GM12878 (cell line): ENCODE data around the gene DENND1A. TPM values are rescaled to one million over a fixed set of nuclear protein-coding genes. Genes with fewer than 3 reads are reported as not detected.

ENCODE experiments used
- ATAC-seq: fragments of 200-7000 bp; cut with Tn5 transposase; 3 replicates; pipeline ENCODE4 v1.9.1; 2020; ENCODE audit warnings: mild to moderate bottlenecking, moderate library complexity
- BruUV-seq: library from RNA; stranded (reverse); fragments of 400-500 nt; replicated peaks from 2 replicates; lab custom pipeline; 2021; lab: Mats Ljungman, UMichigan
- CTCF ChIA-PET: fragments of 300-600 bp; sonication (Branson Sonifier 250); formaldehyde crosslinking; extraction: SDS; loops from one replicate; lab custom pipeline; 2021; ENCODE audit warnings: inconsistent platforms; lab: Yijun Ruan, JAX
- POLR2A ChIA-PET: fragments of 350-600 bp; formaldehyde crosslinking; extraction: SDS; loops from one replicate; lab custom pipeline; 2021; ENCODE audit warnings: inconsistent platforms; lab: Charles Lee
- RAD21 ChIA-PET: fragments of 300-600 bp; sonication (Branson Sonifier 250); formaldehyde crosslinking; loops from one replicate; lab custom pipeline; 2023; ENCODE audit warnings: antibody characterized with exemption; ENCODE audit not compliant: unreplicated experiment; lab: Charles Lee
- SMC1A ChIA-PET: fragments of 300-600 bp; sonication (Branson Sonifier 250); formaldehyde crosslinking; loops from one replicate; lab custom pipeline; 2023; ENCODE audit not compliant: unreplicated experiment, uncharacterized antibody; lab: Charles Lee
- DNase-seq: peaks from one replicate; pipeline ENCODE4 v3.0.0-alpha.2; 2011; ENCODE audit warnings: low read depth, low spot score
- FAIRE-seq: peaks from 3 replicates; lab custom pipeline; 2011; peaks lifted over from hg19 to GRCh38; lab: Jason Lieb, UNC
- H2AFZ ChIP-seq: 2 replicates; pipeline ENCODE4 v1.6.0; 2011; ENCODE audit warnings: low read depth, low read length, control low read depth; ENCODE audit not compliant: control insufficient read depth
- H3K27ac ChIP-seq: 2 replicates; pipeline ENCODE4 v1.5.1; 2011; ENCODE audit warnings: control low read depth; ENCODE audit not compliant: control insufficient read depth, insufficient read depth
- H3K27me3 ChIP-seq, 2 experiments: replicated peaks in 1 of 2; 2 replicates each; pipeline versions ENCODE4 v1.6.0 to v1.6.1; 2011; ENCODE audit warnings: low read length in 1 of 2; ENCODE audit not compliant: control insufficient read depth in 2 of 2, insufficient read depth in 2 of 2
- H3K36me3 ChIP-seq, 2 experiments: 2 replicates each; pipeline ENCODE4 v1.5.1; 2011; ENCODE audit warnings: low read length in 1 of 2; ENCODE audit not compliant: control insufficient read depth in 2 of 2, insufficient read depth in 2 of 2
- H3K4me1 ChIP-seq: 2 replicates; pipeline ENCODE4 v1.6.1; 2011; ENCODE audit warnings: mild to moderate bottlenecking, low read length, moderate library complexity, mixed read lengths; ENCODE audit not compliant: control insufficient read depth, insufficient read depth
- H3K4me2 ChIP-seq: 2 replicates; pipeline ENCODE4 v1.6.0; 2011; ENCODE audit warnings: control low read depth; ENCODE audit not compliant: control insufficient read depth, insufficient read depth
- H3K4me3 ChIP-seq: fragments of 200-600 bp; sonication (generic); 2 replicates; pipeline ENCODE4 v1.5.1; 2016
- H3K79me2 ChIP-seq: 2 replicates; pipeline ENCODE4 v1.6.0; 2011; ENCODE audit warnings: low read length; ENCODE audit not compliant: control insufficient read depth, insufficient read depth
- H3K9ac ChIP-seq: 2 replicates; pipeline ENCODE4 v1.8.0; 2011; ENCODE audit warnings: low read length, control low read depth, mixed read lengths; ENCODE audit not compliant: control insufficient read depth, insufficient read depth
- H3K9me3 ChIP-seq: replicated peaks from 3 replicates; pipeline ENCODE4 v1.5.1; 2011; ENCODE audit warnings: mild to moderate bottlenecking, low read length; ENCODE audit not compliant: control insufficient read depth, insufficient read depth
- H4K20me1 ChIP-seq: 2 replicates; pipeline ENCODE4 v1.6.0; 2011; ENCODE audit not compliant: control insufficient read depth, insufficient read depth
- ATF3 ChIP-seq: IDR thresholded peaks from 2 replicates; pipeline ENCODE4 v1.6.1; 2011; ENCODE audit warnings: low read depth, mild to moderate bottlenecking, low read length, moderate library complexity, borderline replicate concordance; ENCODE audit errors: extremely low read depth
- EZH2 ChIP-seq: IDR thresholded peaks from 2 replicates; pipeline ENCODE4 v1.6.1; 2012; ENCODE audit warnings: low read depth, mild to moderate bottlenecking, control low read depth, inconsistent platforms, low read length, borderline replicate concordance; ENCODE audit not compliant: control insufficient read depth
- FOS ChIP-seq: IDR thresholded peaks from 3 replicates; pipeline ENCODE4 v1.6.1; 2011; ENCODE audit warnings: borderline replicate concordance; ENCODE audit not compliant: insufficient read length; ENCODE audit errors: extremely low read depth
- FOXK2 ChIP-seq: fragments of 450-650 bp; IDR thresholded peaks from 2 replicates; pipeline ENCODE4 v1.6.1; 2017; ENCODE audit warnings: mild to moderate bottlenecking, moderate library complexity
- IRF3 ChIP-seq: fragments of 450-650 bp; IDR thresholded peaks from 2 replicates; pipeline ENCODE4 v1.6.1; 2014; ENCODE audit warnings: mild to moderate bottlenecking
- KLF5 ChIP-seq: fragments of 450-650 bp; IDR thresholded peaks from 2 replicates; pipeline ENCODE4 v1.6.1; 2014; ENCODE audit warnings: mild to moderate bottlenecking; ENCODE audit not compliant: partially characterized antibody
- NBN ChIP-seq: fragments of 450-650 bp; IDR thresholded peaks from 2 replicates; pipeline ENCODE4 v1.6.1; 2016
- NFYB ChIP-seq: IDR thresholded peaks from 2 replicates; pipeline ENCODE4 v1.6.1; 2011; ENCODE audit warnings: low read depth, mild to moderate bottlenecking, low read length, improper control_type of control experiment, moderate library complexity; ENCODE audit not compliant: insufficient read depth
- PAX8 ChIP-seq: fragments of 450-650 bp; IDR thresholded peaks from 2 replicates; pipeline ENCODE4 v1.6.1; 2017; ENCODE audit warnings: mild to moderate bottlenecking, moderate library complexity
- PKNOX1 ChIP-seq: fragments of 450-650 bp; IDR thresholded peaks from 2 replicates; pipeline ENCODE4 v1.6.1; 2016; ENCODE audit warnings: mild to moderate bottlenecking
- POLR2AphosphoS5 ChIP-seq: IDR thresholded peaks from 2 replicates; pipeline ENCODE4 v1.6.1; 2011; ENCODE audit warnings: mild to moderate bottlenecking, low read length, inconsistent platforms
- RCOR1 ChIP-seq: conservative IDR thresholded peaks from 2 replicates; pipeline ENCODE4 v1.6.1; 2012; ENCODE audit warnings: low read depth, low read length, improper control_type of control experiment
- RUNX3 ChIP-seq: IDR thresholded peaks from 2 replicates; pipeline ENCODE4 v1.6.1; 2012; ENCODE audit warnings: low read length, inconsistent platforms
- SMARCA5 ChIP-seq: fragments of 450-650 bp; IDR thresholded peaks from 2 replicates; pipeline ENCODE4 v1.6.1; 2017; ENCODE audit warnings: mild to moderate bottlenecking
- TARDBP ChIP-seq: IDR thresholded peaks from 2 replicates; pipeline ENCODE4 v1.6.1; 2016; ENCODE audit warnings: borderline replicate concordance
- YY1 ChIP-seq: IDR thresholded peaks from 2 replicates; pipeline ENCODE4 v1.6.1; 2011; ENCODE audit warnings: low read depth, mild to moderate bottlenecking, low read length
- ZBED1 ChIP-seq: IDR thresholded peaks from 2 replicates; pipeline ENCODE4 v1.6.1; 2016; ENCODE audit warnings: borderline replicate concordance
- WGBS: methylation state at CpG from one replicate; pipeline ENCODE4 v1.1.6; 2016; ENCODE audit warnings: low lambda C conversion rate; ENCODE audit not compliant: insufficient replicate concordance, insufficient coverage; ENCODE audit errors: missing lambda C conversion rate; 5-methylcytosine and 5-hydroxymethylcytosine counted together
- in situ Hi-C: fragments of 300-500 bp; cut with MboI; formaldehyde crosslinking; loops from 9 replicates; pipeline ENCODE4 v1.14.3; 2018; ENCODE audit warnings: mixed read lengths
- intact Hi-C: fragments of 100-400 bp; cut with micrococcal nuclease; formaldehyde crosslinking; loops from one replicate; pipeline ENCODE4 v1.14.2; 2022; ENCODE audit not compliant: unreplicated experiment
- polyA plus RNA-seq, 11 experiments: library from polyadenylated mRNA; depleted of rRNA in 4 of 11; unstranded in 6 of 11; stranded (reverse) in 5 of 11; fragments of >200 nt; fragmentation: Nextera tagmentation in 4 of 11; fragmentation: Illumina TruSeq in 1 of 11; extraction: Ambion mirVana in 4 of 11; extraction: Trizol in 1 of 11; gene quantifications; 1 replicate in 1 of 11; 2 replicates in 10 of 11; pipeline versions ENCODE4 v1.2.1 to v1.2.3, GENCODE V29; 2011 to 2016; ENCODE audit warnings: inconsistent platforms in 2 of 11, missing spikeins in 2 of 11, low read depth in 1 of 11
- total RNA-seq, 4 experiments: library from RNA; depleted of rRNA in 3 of 4; stranded (reverse); fragments of >200 nt in 3 of 4; fragmentation: Illumina TruSeq in 1 of 4; extraction: Trizol in 1 of 4; gene quantifications; 2 replicates each; pipeline versions ENCODE4 v1.2.1 to v1.2.3, GENCODE V29; 2013 to 2021

Gene DENND1A
- total and polyA plus RNA-seq, 10 of the 15 experiments (the other 5 are each of a cell fraction or from before 2014, with no cell fraction given) = 14.1 to 48.6 (median 35.2) TPM

GRCh38 chr9:123881604-123882003 is 48.3 kb downstream of the DENND1A start:
- ATAC-seq (peak; percentile 42; the same call in 1 of the 3 replicates), DNase-seq (no peak), FAIRE-seq (no peak)
- Histone ChIP-seq H3K9ac (no peak overlapping the region), H3K36me3 (peaks cover 0 to 3% of the 10 kb centered on the region in 2 experiments; a peak in 2 of 4 replicates), H2AFZ (no peak overlapping the region), H3K4me2 (no peak overlapping the region), H3K27me3 (no peaks in the 10 kb centered on the region), H3K4me1 (peaks cover 6% of the 10 kb centered on the region), H3K4me3 (no peak overlapping the region), H3K27ac (no peak overlapping the region), H3K9me3 (no peaks in the 10 kb centered on the region; the same call in 2 of the 3 replicates), H3K79me2 (peaks cover 21% of the 10 kb centered on the region), H4K20me1 (no peaks in the 10 kb centered on the region)
- ChIA-PET SMC1A (interaction anchor here (0.7 to 2.1 kb wide), 3 partner anchors 10 to 237 kb away, joined by 3 to 10 read pairs (median 4); no protein-coding TSS in a partner anchor), RAD21 (no interaction called here), POLR2A (no interaction called here), CTCF (no interaction called here)
- WGBS = 40% methylated on average over 4 of the region's 4 CpGs
- BruUV-seq = no TSS peak
- TF ChIP-seq RUNX3 = peak; percentile 28; the same call in 1 of the 2 replicates
- no peak for TF ChIP-seq NFYB
- TF ChIP-seq FOXK2 = no peak
- intact Hi-C loops (no loop called here), in situ Hi-C loops (no loop called here)

- POLR2A ChIA-PET = interaction anchor here (1.5 kb wide), 1 partner anchor 12 kb away, joined by 5 read pairs; no protein-coding TSS in a partner anchor
- DNase-seq (no peak), ATAC-seq (no peak), FAIRE-seq (no peak)
- CTCF ChIA-PET = no interaction called here
- Histone ChIP-seq H4K20me1 (no peaks in the 10 kb centered on the region), H3K9ac (no peak overlapping the region), H3K4me2 (no peak overlapping the region), H3K79me2 (peaks cover 17% of the 10 kb centered on the region), H3K4me3 (no peak overlapping the region), H3K4me1 (peaks cover 6% of the 10 kb centered on the region), H3K9me3 (no peaks in the 10 kb centered on the region; the same call in 2 of the 3 replicates), H3K27me3 (no peaks in the 10 kb centered on the region), H3K27ac (no peak overlapping the region), H2AFZ (no peak overlapping the region), H3K36me3 (peaks cover 2 to 7% of the 10 kb centered on the region in 2 experiments)
- intact Hi-C loops (no loop called here), in situ Hi-C loops (no loop called here)
- WGBS = 97% methylated on average over 3 of the region's 3 CpGs
- SMC1A ChIA-PET = interaction anchor here (2.0 to 2.2 kb wide), 2 partner anchors 10 to 12 kb away, joined by 9 to 12 read pairs; no protein-coding TSS in a partner anchor
- BruUV-seq = no TSS peak
- RAD21 ChIA-PET = no interaction called here
- TF ChIP-seq TARDBP (no peak), IRF3 (no peak), NBN (no peak), PAX8 (no peak), FOS (no peak), KLF5 (no peak), EZH2 (no peak), PKNOX1 (no peak), ZBED1 (no peak), POLR2AphosphoS5 (no peak), FOXK2 (no peak), YY1 (no peak), RCOR1 (no peak), ATF3 (no peak), SMARCA5 (no peak)
Measured at GRCh38 chr9:123880420-123880819, 49.5 kb downstream of the DENND1A start.
